GM12878 (cell line): ENCODE measurements around the gene SUB1. TPM values are rescaled to one million over a fixed set of nuclear protein-coding genes. Genes with fewer than 3 reads are reported as not detected.
A peak's percentile ranks its signal among the peaks of the same experiment; 100 is the strongest.

ENCODE experiments used
- ATF3 ChIP-seq: IDR thresholded peaks from 2 replicates; pipeline ENCODE4 v1.6.1; 2011; ENCODE audit warnings: low read depth, mild to moderate bottlenecking, low read length, moderate library complexity, borderline replicate concordance; ENCODE audit errors: extremely low read depth
- BRCA1 ChIP-seq: IDR thresholded peaks from 2 replicates; pipeline ENCODE4 v1.6.1; 2011; ENCODE audit warnings: low read depth, low read length, improper control_type of control experiment
- CBX5 ChIP-seq: sonication (generic); IDR thresholded peaks from 2 replicates; pipeline ENCODE4 v1.6.1; 2016; ENCODE audit warnings: low read depth, moderate library complexity, mild to moderate bottlenecking, inconsistent platforms
- CHD4 ChIP-seq: fragments of 200-600 bp; sonication (generic); IDR thresholded peaks from 2 replicates; pipeline ENCODE4 v1.6.1; 2016; ENCODE audit warnings: mild to moderate bottlenecking
- ELK1 ChIP-seq: IDR thresholded peaks from 2 replicates; pipeline ENCODE4 v1.6.1; 2012; ENCODE audit warnings: low read depth, low read length, improper control_type of control experiment
- FOXM1 ChIP-seq: IDR thresholded peaks from 2 replicates; pipeline ENCODE4 v1.6.1; 2012; ENCODE audit warnings: low read depth, mild to moderate bottlenecking, inconsistent platforms, low read length, moderate library complexity
- GABPA ChIP-seq: IDR thresholded peaks from 2 replicates; pipeline ENCODE4 v1.6.1; 2014; ENCODE audit warnings: antibody characterized with exemption, low read depth, mild to moderate bottlenecking, inconsistent platforms
- GATAD2B ChIP-seq: fragments of 450-650 bp; conservative IDR thresholded peaks from 2 replicates; pipeline ENCODE4 v1.6.1; 2017; ENCODE audit warnings: low read depth, mild to moderate bottlenecking, moderate library complexity
- IRF4 ChIP-seq: IDR thresholded peaks from 2 replicates; pipeline ENCODE4 v1.6.1; 2011; ENCODE audit warnings: low read depth, low read length
- MXI1 ChIP-seq: fragments of 150-350 bp; IDR thresholded peaks from 2 replicates; pipeline ENCODE4 v1.6.1; 2011; ENCODE audit warnings: low read depth, mild to moderate bottlenecking, inconsistent platforms, low read length, improper control_type of control experiment
- NRF1 ChIP-seq: conservative IDR thresholded peaks from 2 replicates; pipeline ENCODE4 v1.6.1; 2011; ENCODE audit warnings: mild to moderate bottlenecking, low read depth, low read length, improper control_type of control experiment
- PAX5 ChIP-seq: IDR thresholded peaks from 2 replicates; pipeline ENCODE4 v1.6.1; 2011; ENCODE audit warnings: low read depth, low read length, borderline replicate concordance
- RELA ChIP-seq: fragments of 450-650 bp; IDR thresholded peaks from 2 replicates; pipeline ENCODE4 v1.8.0; 2014; ENCODE audit warnings: borderline replicate concordance; ENCODE audit not compliant: partially characterized antibody
- RELB ChIP-seq: fragments of 450-650 bp; IDR thresholded peaks from 2 replicates; pipeline ENCODE4 v1.6.1; 2017; ENCODE audit warnings: low read depth, mild to moderate bottlenecking, moderate library complexity
- RFX5 ChIP-seq: IDR thresholded peaks from 2 replicates; pipeline ENCODE4 v1.6.1; 2011; ENCODE audit warnings: low read depth, low read length, improper control_type of control experiment
- SMAD1 ChIP-seq: fragments of 450-650 bp; IDR thresholded peaks from 2 replicates; pipeline ENCODE4 v1.6.1; 2018; ENCODE audit warnings: mild to moderate bottlenecking, low read depth; ENCODE audit not compliant: partially characterized antibody
- SREBF1 ChIP-seq: IDR thresholded peaks from 2 replicates; pipeline ENCODE4 v1.6.1; 2012; ENCODE audit warnings: mild to moderate bottlenecking, low read length
- TAF1 ChIP-seq: IDR thresholded peaks from 2 replicates; pipeline ENCODE4 v1.6.1; 2011; ENCODE audit warnings: mild to moderate bottlenecking, low read depth, low read length, borderline replicate concordance
- TCF3 ChIP-seq: IDR thresholded peaks from 2 replicates; pipeline ENCODE4 v1.6.1; 2012; ENCODE audit warnings: low read depth, mild to moderate bottlenecking, low read length, borderline replicate concordance; ENCODE audit not compliant: insufficient read depth
- WRNIP1 ChIP-seq: IDR thresholded peaks from 2 replicates; pipeline ENCODE4 v1.6.1; 2011; ENCODE audit warnings: low read depth, low read length, improper control_type of control experiment, borderline replicate concordance
- ZNF207 ChIP-seq: fragments of 450-650 bp; IDR thresholded peaks from 2 replicates; pipeline ENCODE4 v1.6.1; 2014; ENCODE audit warnings: antibody characterized with exemption, mild to moderate bottlenecking, borderline replicate concordance
- ZNF384 ChIP-seq: IDR thresholded peaks from 2 replicates; pipeline ENCODE4 v1.6.1; 2012; ENCODE audit warnings: low read depth, mild to moderate bottlenecking, low read length, improper control_type of control experiment, borderline replicate concordance
- polyA plus RNA-seq, 11 experiments: library from polyadenylated mRNA; depleted of rRNA in 4 of 11; unstranded in 6 of 11; stranded (reverse) in 5 of 11; fragments of >200 nt; fragmentation: Nextera tagmentation in 4 of 11; fragmentation: Illumina TruSeq in 1 of 11; extraction: Ambion mirVana in 4 of 11; extraction: Trizol in 1 of 11; gene quantifications; 1 replicate in 1 of 11; 2 replicates in 10 of 11; pipeline versions ENCODE4 v1.2.1 to v1.2.3, GENCODE V29; 2011 to 2016; ENCODE audit warnings: inconsistent platforms in 2 of 11, missing spikeins in 2 of 11, low read depth in 1 of 11
- total RNA-seq, 4 experiments: library from RNA; depleted of rRNA in 3 of 4; stranded (reverse); fragments of >200 nt in 3 of 4; fragmentation: Illumina TruSeq in 1 of 4; extraction: Trizol in 1 of 4; gene quantifications; 2 replicates each; pipeline versions ENCODE4 v1.2.1 to v1.2.3, GENCODE V29; 2013 to 2021
- TF ChIP-seq, protein P1 (sequence below): IDR thresholded peaks from 2 replicates; pipeline ENCODE4 v1.6.1; 2012; ENCODE audit warnings: low read length, inconsistent platforms
- TF ChIP-seq, protein P2 (sequence below): fragments of 450-650 bp; IDR thresholded peaks from 2 replicates; pipeline ENCODE4 v1.6.1; 2016; ENCODE audit warnings: mild to moderate bottlenecking
- TF ChIP-seq, protein P3 (sequence below): IDR thresholded peaks from 2 replicates; pipeline ENCODE4 v1.6.1; 2012; ENCODE audit warnings: low read depth, low read length, improper control_type of control experiment

SUB1 gene
- total and polyA plus RNA-seq, 10 of the 15 experiments (the other 5 are each of a cell fraction or from before 2014, with no cell fraction given) = 468 to 2,785 (median 1,145) TPM

GRCh38 chr5:32583582-32584232 lies 1.6 kb upstream of the SUB1 start (continued):
- TF ChIP-seq RELB (peak; percentile 91), TAF1 (peak; percentile 54; the same call in 1 of the 2 replicates), PAX5 (peak; percentile 59; the same call in 1 of the 2 replicates), TCF3 (0 out of 2 replicates have a peak, but pooled peaks have one; percentile 20), GABPA (no peak), NRF1 (no peak), IRF4 (peak; percentile 86), MXI1 (peak; percentile 76; the same call in 1 of the 2 replicates), ATF3 (no peak), SREBF1 (0 out of 2 replicates have a peak, but pooled peaks have one; percentile 14), FOXM1 (peak; percentile 79), RELA (no peak), ZNF207 (peak; percentile 35; the same call in 1 of the 2 replicates), ZNF384 (peak; percentile 53; the same call in 1 of the 2 replicates), RFX5 (no peak; the same call in 1 of the 2 replicates), WRNIP1 (peak; percentile 90; the same call in 1 of the 2 replicates), CHD4 (no peak), GATAD2B (no peak), CBX5 (peak; percentile 87; the same call in 1 of the 2 replicates), ELK1 (no peak), SMAD1 (no peak), BRCA1 (no peak)
- TF ChIP-seq, protein P1, sequence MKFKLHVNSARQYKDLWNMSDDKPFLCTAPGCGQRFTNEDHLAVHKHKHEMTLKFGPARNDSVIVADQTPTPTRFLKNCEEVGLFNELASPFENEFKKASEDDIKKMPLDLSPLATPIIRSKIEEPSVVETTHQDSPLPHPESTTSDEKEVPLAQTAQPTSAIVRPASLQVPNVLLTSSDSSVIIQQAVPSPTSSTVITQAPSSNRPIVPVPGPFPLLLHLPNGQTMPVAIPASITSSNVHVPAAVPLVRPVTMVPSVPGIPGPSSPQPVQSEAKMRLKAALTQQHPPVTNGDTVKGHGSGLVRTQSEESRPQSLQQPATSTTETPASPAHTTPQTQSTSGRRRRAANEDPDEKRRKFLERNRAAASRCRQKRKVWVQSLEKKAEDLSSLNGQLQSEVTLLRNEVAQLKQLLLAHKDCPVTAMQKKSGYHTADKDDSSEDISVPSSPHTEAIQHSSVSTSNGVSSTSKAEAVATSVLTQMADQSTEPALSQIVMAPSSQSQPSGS = peak; percentile 84
- TF ChIP-seq, protein P2, sequence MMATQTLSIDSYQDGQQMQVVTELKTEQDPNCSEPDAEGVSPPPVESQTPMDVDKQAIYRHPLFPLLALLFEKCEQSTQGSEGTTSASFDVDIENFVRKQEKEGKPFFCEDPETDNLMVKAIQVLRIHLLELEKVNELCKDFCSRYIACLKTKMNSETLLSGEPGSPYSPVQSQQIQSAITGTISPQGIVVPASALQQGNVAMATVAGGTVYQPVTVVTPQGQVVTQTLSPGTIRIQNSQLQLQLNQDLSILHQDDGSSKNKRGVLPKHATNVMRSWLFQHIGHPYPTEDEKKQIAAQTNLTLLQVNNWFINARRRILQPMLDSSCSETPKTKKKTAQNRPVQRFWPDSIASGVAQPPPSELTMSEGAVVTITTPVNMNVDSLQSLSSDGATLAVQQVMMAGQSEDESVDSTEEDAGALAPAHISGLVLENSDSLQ = peak; percentile 23; the same call in 1 of the 2 replicates
- TF ChIP-seq, protein P3, sequence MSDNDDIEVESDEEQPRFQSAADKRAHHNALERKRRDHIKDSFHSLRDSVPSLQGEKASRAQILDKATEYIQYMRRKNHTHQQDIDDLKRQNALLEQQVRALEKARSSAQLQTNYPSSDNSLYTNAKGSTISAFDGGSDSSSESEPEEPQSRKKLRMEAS = no peak
